Renal pelvis (tissue), 12 donors: ENCODE data around the gene C16orf90. TPM values are rescaled to one million over a fixed set of nuclear protein-coding genes. Genes with fewer than 3 reads are reported as not detected.
"Not testable (repeated sequence)": the region's sequence is repeated elsewhere in the genome, so short reads cannot be mapped to it uniquely, and the experiment has no call there.

Experiments used
- DNase-seq: peaks from one replicate; pipeline ENCODE4 v3.0.0-alpha.2; 2013
- long read RNA-seq, 16 experiments: transcript quantifications; one replicate each; lab custom pipeline, GENCODE V29; 2026
- polyA plus RNA-seq, 3 donors: library from polyadenylated mRNA; unstranded; fragments of 120-200 nt; gene quantifications; one replicate each; pipeline ENCODE4 v1.2.1, GENCODE V29; 2013; ENCODE audit not compliant: insufficient read length in 3 of 3

Gene C16orf90, protein sequence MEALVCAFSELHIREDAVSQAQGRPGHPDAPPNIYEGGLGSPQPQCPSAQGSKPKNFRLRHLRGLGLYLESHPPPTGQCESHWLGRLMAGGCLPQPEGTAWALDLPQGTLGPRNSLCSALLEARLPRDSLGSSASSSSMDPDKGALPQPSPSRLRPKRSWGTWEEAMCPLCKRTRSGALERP
- polyA plus RNA-seq = not detected
- long read RNA-seq, donor 1, partial matches to known transcripts = 22 of 22 reads
- long read RNA-seq, donor 1, other reads (novel, unspliced or antisense) = 0 of 22 reads
- long read RNA-seq, donor 2 = 0 reads
- long read RNA-seq, donor 3 = 0 reads
- long read RNA-seq, donor 4 = 0 reads
- long read RNA-seq, donor 5 = 0 reads
- long read RNA-seq, donor 6 = 0 reads
- long read RNA-seq, donor 7 = 0 reads
- long read RNA-seq, donor 8 = 0 reads
- long read RNA-seq, donor 9 = 0 reads
- long read RNA-seq, donor 10 = 0 reads
- long read RNA-seq, donor 11 = 0 reads
- long read RNA-seq, donor 12 = 0 reads
- long read RNA-seq, donor 13 = 0 reads
- long read RNA-seq, donor 14 = 0 reads
- long read RNA-seq, donor 15 = 0 reads
- long read RNA-seq, donor 16 = 0 reads

DNA sequence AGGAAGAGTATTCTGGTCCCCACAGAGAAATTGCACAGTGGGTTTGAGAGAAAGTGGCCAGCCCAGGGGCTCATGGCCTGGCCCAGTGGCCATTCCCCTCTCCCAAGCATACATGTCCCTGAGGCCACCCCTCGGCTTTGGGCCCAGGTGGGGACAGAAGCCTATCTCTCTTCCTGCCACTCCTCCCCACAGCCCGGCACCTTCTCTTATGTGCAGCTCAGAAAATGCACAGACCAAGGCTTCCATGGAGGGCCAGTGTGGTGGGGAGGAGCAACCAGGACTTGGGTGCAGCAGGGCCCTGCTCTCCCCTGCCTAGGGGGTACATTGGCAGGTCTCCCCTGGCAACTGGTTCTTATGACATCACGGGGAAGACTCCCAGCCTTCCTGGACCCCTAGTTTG, at the start of gene C16orf90:
Gene C16orf90, minus strand, starts transcription at position 314 of the 400 bp plus-strand sequence. Its CDS starts 68 bp downstream, at position 246.
- DNase-seq = no peak

DNA sequence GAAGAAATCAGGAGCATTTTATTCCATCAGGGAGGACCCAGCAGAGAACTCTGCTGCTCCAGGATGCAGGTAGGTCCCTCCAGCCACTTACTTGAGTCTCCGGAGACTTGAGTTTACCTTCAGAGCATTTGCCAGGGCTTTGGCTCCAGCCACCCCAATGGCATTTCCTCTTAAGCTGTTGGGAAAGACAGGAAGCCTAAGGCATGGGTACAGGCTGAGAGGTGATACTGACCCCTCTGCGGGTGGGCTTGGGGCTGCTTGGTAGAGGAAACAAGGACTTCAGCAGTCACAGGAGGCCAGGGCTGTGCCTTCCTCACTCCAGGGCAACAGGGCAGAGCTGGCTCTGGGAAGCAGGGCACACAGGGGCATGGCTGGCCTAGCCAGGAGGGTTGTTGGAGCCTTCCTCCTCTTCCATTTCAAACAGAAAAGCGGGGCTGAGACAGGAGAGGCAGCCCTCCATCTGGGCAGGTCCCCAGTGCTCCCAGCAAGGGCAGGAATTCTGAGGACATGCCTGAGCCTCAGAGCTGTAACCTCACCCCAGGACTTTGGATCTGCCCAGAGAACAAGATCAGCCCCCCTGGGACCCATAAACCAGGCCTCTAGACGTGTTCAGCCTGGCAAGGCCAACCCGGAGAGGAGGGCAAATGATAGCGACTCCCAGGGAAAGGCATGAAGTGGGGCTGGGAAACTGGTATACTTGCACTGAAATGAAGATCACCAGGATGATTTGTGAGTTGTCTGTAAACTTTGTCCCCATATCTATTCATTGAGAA, 47.5 kb upstream of the C16orf90 start:
- DNase-seq = no peak

DNA sequence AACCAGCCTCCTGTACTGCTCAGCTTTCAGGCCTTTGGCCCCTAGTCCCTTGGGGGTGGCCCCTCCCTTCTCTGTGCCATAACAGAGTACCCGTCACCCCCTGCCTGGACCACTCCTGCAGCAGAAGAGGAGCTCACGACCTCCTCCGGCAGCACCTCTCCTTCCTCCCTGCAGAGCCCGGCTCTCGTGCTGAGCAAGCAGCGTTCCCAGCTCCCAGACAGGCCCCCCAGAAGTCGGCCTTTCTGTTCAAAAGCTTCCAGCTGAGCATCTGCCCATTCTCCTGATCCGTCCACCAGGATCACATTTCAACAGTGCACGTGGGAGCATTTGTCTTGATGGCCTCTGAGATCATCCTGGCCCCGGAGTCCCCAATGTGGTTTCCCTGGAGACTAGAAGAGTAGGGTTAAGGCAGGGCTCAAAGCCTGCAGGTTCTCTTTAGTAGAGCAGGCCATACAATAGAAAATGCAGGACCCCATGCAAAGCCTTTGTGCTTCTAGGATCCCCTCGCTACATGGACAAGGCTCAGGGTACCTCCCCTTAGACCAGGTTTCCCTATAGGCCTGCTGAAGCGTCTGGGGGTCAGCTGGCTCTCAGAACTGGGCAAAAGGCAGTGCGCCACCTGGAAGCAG, 46.4 kb upstream of the C16orf90 start:
- no peak for DNase-seq

DNA sequence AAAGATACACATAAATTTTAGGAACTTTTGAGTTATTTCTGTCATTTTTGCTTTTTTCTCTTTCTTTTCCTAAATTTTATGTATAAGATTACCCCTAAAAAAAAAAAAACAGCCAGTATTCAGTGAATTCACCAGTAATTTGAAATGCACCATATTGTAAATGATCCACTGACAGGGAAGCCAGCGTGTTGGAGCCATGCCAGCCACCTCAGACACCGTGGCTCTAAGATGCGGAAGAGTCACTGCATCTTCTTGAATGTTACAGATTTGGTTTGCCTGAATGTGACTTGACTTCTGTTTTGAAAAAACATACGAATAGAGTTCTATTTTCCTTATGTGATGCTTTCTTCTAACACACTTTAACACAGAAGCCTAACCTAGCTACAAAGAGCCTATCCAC, 42.9 kb upstream of the C16orf90 start:
- no peak for DNase-seq

DNA sequence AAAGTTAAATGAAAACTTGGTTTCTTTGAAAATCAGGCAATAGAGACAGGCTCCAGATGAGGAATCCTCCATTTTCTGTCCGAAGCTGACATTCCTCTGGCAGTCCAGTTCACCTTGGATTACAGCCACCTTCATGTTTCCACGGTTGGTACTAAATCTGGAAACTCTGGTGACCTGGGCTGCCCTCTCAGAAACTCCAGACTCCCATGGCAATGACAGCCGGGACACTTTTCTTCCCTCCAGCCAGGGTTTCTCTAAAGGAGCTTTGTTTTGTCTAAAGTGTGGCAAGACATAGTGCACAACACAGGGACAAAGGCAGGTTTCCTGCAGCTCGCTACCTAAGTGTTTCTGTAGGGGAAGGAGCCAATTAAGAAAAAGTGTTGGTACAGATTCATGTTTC, 41.6 kb upstream of the C16orf90 start:
- DNase-seq = no peak

DNA sequence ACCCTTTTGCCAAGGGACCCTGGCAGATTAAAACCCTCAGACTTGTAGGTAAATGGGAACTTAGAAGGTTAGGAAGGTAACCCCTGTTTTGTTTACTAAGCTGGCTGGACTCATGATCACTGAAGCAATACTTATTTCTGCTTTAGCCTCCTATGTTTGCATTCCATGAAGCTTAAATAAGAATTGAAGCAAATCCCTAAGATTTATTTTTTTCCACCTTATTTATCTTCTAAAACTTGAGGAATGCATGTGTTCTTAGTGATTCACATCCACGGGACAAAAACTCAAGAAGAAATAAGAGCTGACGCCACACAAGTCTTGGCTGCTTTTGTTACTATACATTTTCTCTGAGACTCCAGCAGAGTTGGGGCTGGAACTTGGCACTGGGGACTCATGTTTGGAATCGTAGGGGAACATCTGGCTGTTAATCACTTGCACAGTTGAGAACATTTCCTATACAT, 41.0 kb upstream of the C16orf90 start:
- no peak for DNase-seq

DNA sequence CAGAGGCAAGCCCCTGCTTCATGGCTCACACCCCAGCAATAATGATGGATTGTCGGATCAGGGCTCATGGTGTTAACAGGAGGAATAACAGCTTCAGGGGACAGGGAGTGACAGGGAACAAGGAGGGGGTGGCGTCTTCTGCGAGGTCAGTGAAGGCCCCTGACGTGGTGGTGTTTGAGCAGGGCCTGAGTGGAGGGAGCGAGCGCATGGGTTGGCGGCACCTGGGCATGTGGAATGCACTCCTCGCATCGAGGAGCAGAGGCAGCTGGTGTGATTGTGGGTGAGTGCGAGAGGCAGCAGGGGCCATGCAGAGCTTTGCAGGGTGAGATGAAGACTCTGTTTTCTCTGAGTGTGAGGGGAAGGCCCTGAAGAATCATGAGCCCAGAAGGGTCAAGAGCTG, 38.8 kb upstream of the C16orf90 start:
- no peak for DNase-seq

DNA sequence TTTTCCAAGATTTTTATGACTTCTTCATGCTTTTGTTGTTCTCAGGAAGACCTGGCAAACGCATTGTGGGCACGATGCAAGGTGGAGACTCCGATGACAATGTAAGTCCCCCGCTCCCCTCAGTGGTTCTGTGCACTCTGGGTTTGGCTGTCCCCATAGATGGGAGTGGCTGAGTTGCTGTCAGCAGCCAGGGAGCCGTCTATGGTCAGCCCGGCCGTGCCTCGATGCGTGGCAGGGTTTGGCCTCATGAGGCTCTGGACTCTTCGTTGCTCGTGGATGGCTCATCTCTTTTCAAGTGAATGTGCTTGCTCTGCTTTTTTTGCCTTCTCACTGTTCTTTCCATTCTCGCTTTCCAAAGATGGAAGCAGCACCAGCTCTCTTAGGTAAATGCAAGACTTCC, 37.5 kb upstream of the C16orf90 start:
- DNase-seq = no peak

DNA sequence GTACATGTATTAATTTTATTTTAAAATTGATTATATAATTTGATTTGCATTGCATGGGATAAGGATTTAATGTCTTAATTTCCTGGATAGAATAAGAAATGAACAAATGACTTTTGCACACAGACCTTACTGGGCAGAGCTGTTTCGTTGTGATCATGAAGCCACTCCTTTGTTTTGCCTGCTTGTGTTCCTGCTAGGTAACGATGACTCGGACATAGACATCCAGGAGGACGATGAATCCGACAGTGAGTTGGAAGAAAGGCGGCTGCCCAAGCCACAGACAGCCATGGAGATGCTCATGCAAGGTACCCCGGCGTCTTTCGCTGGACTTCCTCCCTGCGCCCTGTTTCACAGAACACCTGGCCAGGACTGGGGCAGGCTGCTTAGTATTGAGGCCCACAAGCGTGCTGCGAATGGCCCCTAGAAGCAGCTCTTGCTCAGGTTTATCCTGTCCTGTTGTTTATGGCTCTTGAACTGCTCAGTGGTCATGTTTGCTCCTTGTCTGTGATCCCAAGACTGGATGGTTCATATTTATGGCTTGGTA, 35.2 kb upstream of the C16orf90 start:
- DNase-seq = no peak

DNA sequence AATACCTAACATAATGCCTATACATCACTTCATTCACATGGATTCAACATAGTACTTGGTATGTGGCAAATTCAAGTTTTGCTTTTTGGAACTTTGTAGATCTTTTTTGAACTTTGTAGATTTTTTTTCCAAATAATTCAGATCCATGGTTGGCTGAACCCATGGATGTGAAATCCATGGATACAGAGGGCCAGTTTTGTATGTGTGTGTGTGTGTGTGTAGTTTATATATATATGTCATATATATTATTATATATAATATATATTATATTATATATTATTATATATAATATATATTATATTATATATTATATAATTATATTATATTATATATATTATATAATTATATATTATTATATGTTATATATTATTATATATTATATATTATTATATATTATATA, 33.9 kb upstream of the C16orf90 start:
- DNase-seq = no peak

DNA sequence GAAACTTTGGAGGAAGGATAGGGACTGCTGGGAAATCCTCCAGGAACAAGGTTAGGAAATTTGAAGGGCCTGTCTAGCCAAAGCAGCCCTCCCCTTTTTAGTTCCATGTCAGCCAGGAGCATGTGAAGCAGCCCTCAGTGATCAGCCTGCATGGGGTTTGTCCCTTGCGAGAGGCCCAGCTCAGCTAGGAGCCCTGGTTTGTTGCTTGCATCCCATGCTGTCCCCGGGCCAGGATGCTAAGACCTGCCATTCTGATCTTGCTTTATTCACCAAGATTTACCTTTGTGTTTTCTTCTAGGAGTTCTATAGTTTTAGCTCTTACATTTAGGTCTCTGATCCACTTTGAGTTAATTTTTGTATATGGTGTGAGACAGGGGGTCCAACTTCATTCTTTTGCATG, 33.1 kb upstream of the C16orf90 start:
- no peak for DNase-seq

DNA sequence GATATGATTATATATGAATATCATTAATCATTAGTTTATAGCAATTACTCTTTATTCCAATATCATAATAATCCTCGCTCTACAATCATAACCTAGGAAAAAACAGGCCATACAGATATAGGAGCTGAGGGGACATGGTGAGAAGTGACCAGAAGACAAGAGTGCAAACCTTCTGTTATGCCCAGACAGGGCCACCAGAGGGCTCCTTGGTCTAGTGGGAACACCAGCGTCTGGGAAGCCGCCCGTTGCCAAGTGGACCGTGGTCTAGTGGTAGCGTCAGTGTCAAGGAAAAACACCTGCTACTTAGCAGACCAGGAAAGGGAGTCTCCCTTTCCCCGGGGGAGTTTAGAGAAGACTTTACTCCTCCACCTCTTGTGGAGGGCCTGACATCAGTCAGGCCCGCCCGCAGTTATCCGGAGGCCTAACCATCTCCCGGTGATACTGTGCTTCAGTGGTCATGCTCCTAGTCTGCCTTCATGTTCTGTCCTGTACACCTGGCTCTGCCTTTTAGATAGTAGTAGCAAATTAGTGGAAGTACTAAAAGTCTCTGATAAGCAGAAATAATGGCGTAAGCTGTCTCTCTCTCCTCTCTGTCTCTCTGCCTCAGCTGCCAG, 32.0 kb upstream of the C16orf90 start:
- DNase-seq = not testable (repeated sequence)

DNA sequence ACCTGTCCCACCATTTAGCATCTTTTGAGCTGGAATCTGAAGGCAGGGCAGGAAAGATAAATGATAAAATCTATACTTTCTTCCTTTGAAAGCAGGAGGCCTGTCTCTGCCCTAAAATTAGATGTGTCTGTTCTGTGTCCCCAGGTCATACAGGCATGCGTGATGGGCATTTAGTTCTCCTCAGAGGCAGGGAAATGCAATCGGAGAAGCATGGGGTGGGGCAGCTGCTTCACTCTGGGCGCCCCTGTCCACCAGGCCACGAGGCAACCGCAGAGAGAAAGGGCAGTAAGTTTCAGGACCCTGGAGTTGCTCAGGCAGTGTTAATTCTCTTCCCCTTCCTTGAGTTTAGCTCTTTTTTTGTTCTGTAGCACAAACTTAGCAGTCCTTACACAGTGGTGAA, 30.7 kb upstream of the C16orf90 start:
- no peak for DNase-seq

DNA sequence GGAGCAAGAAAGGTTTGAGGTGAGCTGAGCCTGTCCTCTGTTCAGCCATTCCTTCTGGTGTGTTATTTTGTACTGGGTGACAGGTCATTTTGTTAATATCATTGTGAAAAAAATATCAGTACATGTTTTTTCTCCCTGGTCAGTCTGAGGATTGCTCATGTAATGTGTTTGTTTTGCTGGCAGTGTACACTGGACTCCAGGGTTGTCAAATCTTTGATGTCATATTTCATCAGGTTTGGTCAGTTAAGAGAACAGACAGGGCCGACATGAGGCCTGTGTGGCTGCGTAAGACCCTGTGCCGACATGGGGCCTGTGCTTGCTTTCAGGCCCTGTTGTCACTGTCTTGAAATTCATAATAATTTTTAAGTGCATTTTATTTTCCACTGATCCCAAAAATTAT, 28.0 kb upstream of the C16orf90 start:
- DNase-seq = no peak

DNA sequence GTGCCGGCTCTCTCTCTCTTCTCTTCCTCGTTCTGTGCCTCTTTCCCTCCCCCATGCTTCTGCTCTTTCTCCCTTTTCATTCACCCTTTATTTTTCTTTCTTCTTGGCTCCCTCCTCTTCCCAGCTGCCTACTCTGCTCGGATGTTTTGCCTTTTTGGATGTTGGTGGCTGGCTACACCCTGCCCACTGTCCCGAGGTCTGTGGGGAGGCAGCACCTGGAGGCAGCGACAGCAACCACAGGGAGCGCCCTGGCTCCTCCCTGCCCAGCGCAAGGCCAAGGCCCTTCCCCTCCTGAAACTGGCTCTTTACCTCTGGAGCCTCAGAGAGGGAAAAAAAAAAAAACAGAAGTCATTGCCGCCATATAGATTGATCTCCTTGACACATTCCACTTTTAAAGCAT, 25.6 kb upstream of the C16orf90 start:
- no peak for DNase-seq

DNA sequence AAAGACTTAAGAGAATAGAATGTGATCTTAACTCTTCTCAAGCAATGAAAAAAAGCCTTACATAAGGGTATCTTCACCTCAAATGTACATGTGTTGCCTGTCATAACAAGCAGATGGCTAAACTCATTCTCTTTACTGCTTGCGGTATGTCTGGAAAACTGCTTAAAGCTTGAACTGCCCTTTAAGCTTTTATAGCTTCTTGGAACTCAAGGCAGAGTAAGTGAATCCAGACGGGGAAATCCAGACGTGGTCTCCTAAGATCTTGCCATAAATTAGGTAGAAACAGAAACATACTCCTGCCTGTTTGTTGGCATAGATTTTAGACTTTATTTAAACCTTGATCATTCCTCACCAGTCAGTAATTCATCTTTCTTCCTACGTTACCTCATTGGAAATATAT, 25.1 kb upstream of the C16orf90 start:
- peak; percentile 80 for DNase-seq

DNA sequence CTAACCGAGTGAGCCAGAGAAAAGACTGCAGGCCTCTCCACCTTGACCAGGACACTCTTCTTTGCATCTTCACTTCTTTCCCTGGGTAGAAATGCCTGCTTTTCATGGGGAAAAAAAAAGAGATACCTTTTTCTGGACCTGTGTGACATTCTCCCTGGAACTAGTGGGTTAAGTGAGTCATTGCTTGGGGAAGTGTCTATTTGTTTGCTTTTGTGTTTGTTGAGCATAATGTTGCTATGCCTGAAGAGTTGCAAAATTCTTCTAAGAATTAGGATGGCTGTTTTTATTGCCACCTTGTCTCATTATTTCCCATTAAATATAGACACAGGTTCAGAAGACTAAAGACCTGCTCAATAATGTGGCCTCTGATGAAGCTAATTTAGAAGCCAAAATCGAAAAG, 24.3 kb upstream of the C16orf90 start:
- DNase-seq = no peak

DNA sequence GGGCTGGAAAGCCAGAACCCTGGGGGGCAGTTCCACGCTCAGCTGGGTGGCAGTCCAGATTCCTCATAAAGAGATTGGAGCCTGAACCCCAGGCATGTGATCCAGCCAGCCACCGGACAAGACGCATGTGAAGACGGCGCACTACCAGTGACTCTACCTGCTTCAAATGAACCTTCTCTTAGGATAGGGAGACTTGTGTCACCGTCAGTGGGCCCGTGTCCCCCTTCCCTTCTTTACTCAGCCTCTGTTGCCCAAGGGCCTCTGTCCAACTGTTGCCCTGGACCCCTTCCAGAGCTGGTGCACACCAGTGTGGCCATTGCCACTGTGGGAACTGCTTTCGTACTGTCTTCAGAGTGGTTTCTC, 23.7 kb upstream of the C16orf90 start:
- DNase-seq = no peak

DNA sequence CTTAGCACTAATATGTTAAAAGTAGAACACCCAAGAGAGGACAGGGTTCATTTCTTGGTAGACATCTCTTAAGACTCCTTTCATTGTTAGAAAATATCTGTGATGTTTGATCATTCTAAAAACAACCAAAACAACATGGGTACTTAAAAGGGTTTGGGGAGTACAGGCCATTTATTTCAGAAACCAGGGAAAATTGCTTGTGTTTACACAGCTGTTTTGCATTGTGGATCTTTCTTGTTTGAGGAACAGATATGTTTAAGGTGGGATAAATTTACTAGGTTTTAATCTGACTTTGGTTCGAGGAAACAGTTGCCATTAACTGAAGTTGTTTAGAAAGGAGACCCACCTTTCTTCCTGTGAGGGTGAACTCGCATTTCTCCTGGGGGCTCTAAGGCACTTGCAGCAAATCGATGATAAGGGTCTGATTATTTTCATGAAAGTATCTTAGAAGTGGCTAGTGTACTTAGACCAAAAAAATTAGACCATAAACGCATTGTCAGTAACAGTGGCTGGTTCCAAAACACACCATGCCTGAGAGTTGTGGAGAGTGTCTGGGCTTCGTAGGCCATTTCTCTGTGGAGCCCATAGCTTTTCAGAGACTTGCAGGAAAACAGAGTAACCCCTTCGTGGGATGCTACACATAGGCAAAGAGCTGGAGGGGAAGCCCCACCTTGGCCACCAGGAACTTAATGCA, 23.1 kb upstream of the C16orf90 start:
- no peak for DNase-seq

DNA sequence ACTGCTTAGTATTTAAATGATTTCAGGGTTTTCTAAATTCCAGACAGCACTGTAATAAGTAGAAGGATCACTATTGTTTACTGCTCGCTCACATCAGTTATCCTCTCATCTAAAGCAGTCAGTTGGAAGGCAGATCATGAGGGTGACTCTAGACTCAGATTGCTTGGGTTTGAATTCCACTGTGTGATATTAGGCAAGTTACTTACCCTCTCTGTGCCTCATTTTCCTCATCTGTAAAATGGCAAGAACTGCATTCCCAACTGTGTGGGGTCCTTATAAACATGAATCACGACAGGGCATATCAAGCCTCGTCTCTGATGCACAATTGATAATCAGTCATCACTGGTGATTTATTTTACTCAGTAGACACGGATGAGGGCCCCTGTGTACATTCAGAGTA, 20.6 kb upstream of the C16orf90 start:
- DNase-seq = no peak

DNA sequence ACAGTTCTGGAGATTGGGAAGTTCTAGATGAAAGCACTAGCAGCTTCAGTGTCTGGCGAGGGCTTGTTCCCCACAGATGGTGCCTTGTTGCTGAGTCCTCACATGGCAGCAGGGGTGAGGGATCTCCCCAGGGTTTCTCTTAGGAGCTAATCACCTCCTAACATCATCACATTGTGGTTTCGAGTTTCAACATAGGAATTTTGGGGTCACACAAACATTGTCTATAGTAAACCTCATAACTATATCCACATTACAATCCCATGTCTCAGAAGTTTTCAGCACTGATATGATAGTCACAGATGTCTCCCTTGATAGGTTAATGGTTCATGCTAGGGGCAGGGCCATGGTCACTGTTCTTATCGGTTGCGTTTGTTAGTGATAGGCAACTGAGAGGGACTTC, 19.3 kb upstream of the C16orf90 start:
- DNase-seq = no peak
